Calu3 (cell line): ENCODE results near the gene ZNF681. TPM values are rescaled to one million over a fixed set of nuclear protein-coding genes. Genes with fewer than 3 reads are reported as not detected.

ENCODE experiments used
- BruUV-seq: library from RNA; stranded (reverse); fragments of 400-500 nt; replicated peaks from 2 replicates; lab custom pipeline; 2021; lab: Mats Ljungman, UMichigan
- CTCF ChIA-PET: fragments of 300-600 bp; sonication (Branson Sonifier 250); formaldehyde crosslinking; loops from one replicate; lab custom pipeline; 2022; ENCODE audit warnings: antibody characterized with exemption; lab: Charles Lee
- DNase-seq: peaks from one replicate; pipeline ENCODE4 v3.0.0; 2022
- H3K27ac Mint-ChIP-seq: one replicate; pipeline ENCODE4 v1.8.0; 2022; ENCODE audit warnings: mixed read lengths; ENCODE audit not compliant: unreplicated experiment
- H3K27me3 Mint-ChIP-seq: one replicate; pipeline ENCODE4 v1.8.0; 2022; ENCODE audit warnings: mixed read lengths; ENCODE audit not compliant: unreplicated experiment
- H3K36me3 Mint-ChIP-seq: one replicate; pipeline ENCODE4 v1.8.0; 2022; ENCODE audit warnings: mild to moderate bottlenecking, moderate library complexity, mixed read lengths; ENCODE audit not compliant: insufficient read depth, unreplicated experiment
- H3K4me1 Mint-ChIP-seq: one replicate; pipeline ENCODE4 v1.8.0; 2022; ENCODE audit warnings: mild to moderate bottlenecking, low read depth, mixed read lengths; ENCODE audit not compliant: unreplicated experiment
- H3K4me3 Mint-ChIP-seq: one replicate; pipeline ENCODE4 v1.8.0; 2022; ENCODE audit warnings: mild to moderate bottlenecking, low read depth, moderate library complexity, mixed read lengths; ENCODE audit not compliant: unreplicated experiment
- H3K9me3 Mint-ChIP-seq: one replicate; pipeline ENCODE4 v1.8.0; 2022; ENCODE audit warnings: low read depth, mixed read lengths; ENCODE audit not compliant: unreplicated experiment
- CTCF ChIP-seq: fragments of 200-600 bp; IDR thresholded peaks from one replicate; pipeline ENCODE4 v1.8.0; 2022; ENCODE audit warnings: antibody characterized with exemption; ENCODE audit not compliant: unreplicated experiment
- intact Hi-C: fragments of 100-400 bp; cut with micrococcal nuclease; formaldehyde crosslinking; loops from one replicate; pipeline ENCODE4 v1.10.0; 2022; ENCODE audit not compliant: unreplicated experiment
- total RNA-seq: library from RNA; stranded (reverse); gene quantifications from 2 replicates; pipeline ENCODE4 v1.2.3, GENCODE V29; 2022

ZNF681 gene
- total RNA-seq, 1 experiment from 2014 or later = 6.9 TPM

GRCh38 chr19:23792784-23793183, 34.1 kb upstream of the ZNF681 start:
- Mint-ChIP-seq H3K4me3 (no peak overlapping the region), H3K9me3 (peaks cover 12% of the 10 kb centered on the region), H3K27ac (no peak overlapping the region), H3K27me3 (no peaks in the 10 kb centered on the region), H3K36me3 (no peaks in the 10 kb centered on the region), H3K4me1 (no peaks in the 10 kb centered on the region)
- no peak for DNase-seq
- CTCF ChIA-PET = no interaction called here
- no peak for TF ChIP-seq CTCF
- no TSS peak for BruUV-seq
- intact Hi-C loops = no loop called here

- no peak for DNase-seq
- BruUV-seq = no TSS peak
- H3K4me3 Mint-ChIP-seq = no peak overlapping the region
- H3K27ac Mint-ChIP-seq = no peak overlapping the region
- no peaks in the 10 kb centered on the region for H3K27me3 Mint-ChIP-seq
- H3K4me1 Mint-ChIP-seq = no peaks in the 10 kb centered on the region
- TF ChIP-seq CTCF = no peak
- intact Hi-C loops = no loop called here
- H3K36me3 Mint-ChIP-seq = peaks cover 5% of the 10 kb centered on the region
- H3K9me3 Mint-ChIP-seq = peaks cover 9% of the 10 kb centered on the region
- CTCF ChIA-PET = no interaction called here
Measured at GRCh38 chr19:23790641-23791488, 32.2 kb upstream of the ZNF681 start.

- Mint-ChIP-seq H3K9me3 (peaks cover 7% of the 10 kb centered on the region), H3K4me3 (no peak overlapping the region), H3K4me1 (no peaks in the 10 kb centered on the region), H3K27ac (no peak overlapping the region), H3K36me3 (peaks cover 5% of the 10 kb centered on the region), H3K27me3 (no peaks in the 10 kb centered on the region)
- DNase-seq = no peak
- CTCF ChIA-PET = no interaction called here
- intact Hi-C loops = no loop called here
- no TSS peak for BruUV-seq
- no peak for TF ChIP-seq CTCF
Measured at GRCh38 chr19:23789246-23789645, 30.6 kb upstream of the ZNF681 start.

- no peaks in the 10 kb centered on the region for H3K4me1 Mint-ChIP-seq
- intact Hi-C loops = no loop called here
- TF ChIP-seq CTCF = no peak
- H3K36me3 Mint-ChIP-seq = peaks cover 5% of the 10 kb centered on the region
- CTCF ChIA-PET = no interaction called here
- no TSS peak for BruUV-seq
- no peak overlapping the region for H3K27ac Mint-ChIP-seq
- no peak overlapping the region for H3K4me3 Mint-ChIP-seq
- no peaks in the 10 kb centered on the region for H3K27me3 Mint-ChIP-seq
- H3K9me3 Mint-ChIP-seq = peaks cover 7% of the 10 kb centered on the region
- DNase-seq = no peak
Measured at GRCh38 chr19:23788411-23788810, 29.7 kb upstream of the ZNF681 start.
